GM12873 (cell line): ENCODE measurements around the gene RCAN1.

Experiments used
- TF ChIP-seq, protein P1 (sequence below): IDR thresholded peaks from 2 replicates; pipeline ENCODE4 v1.5.1; 2012; ENCODE audit warnings: low read depth, mild to moderate bottlenecking, moderate library complexity, low read length, control low read depth; ENCODE audit not compliant: insufficient read depth; ENCODE audit errors: missing control alignments

RCAN1 gene

DNA sequence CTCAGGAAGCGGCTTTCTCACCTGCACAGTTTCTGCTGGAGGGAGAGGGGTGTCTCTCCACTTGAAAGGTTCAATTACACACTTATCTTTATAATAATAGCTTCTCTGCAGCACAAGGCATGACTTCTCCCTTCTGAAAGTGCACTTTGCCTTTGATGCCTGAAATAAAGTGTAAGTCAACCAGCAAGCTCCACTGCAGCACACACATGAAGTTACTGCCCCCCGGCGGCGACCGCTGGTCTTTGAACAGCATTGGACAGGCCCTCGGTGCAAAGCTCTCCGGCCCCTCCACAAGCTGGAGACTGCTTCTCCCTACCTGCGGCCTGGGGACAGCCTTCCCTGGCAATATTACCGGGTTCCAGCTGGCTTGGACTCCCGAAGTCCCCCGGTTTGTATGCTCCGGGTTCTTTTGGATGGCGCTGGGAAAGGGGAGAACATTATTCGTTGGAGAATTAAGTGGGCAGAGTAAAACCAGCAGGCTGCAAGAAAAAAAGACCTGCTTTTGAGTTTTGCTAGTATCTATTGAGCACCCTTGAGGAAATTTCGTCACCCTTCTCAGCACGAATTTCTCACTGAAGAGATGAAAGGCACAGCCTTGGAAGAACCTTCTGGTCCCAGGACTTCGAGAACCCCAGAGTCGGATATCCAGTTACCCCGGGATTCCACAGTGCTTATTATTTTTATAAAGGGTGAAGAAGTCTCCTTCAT lies 11.8 kb downstream of the RCAN1 start:
- TF ChIP-seq, protein P1, sequence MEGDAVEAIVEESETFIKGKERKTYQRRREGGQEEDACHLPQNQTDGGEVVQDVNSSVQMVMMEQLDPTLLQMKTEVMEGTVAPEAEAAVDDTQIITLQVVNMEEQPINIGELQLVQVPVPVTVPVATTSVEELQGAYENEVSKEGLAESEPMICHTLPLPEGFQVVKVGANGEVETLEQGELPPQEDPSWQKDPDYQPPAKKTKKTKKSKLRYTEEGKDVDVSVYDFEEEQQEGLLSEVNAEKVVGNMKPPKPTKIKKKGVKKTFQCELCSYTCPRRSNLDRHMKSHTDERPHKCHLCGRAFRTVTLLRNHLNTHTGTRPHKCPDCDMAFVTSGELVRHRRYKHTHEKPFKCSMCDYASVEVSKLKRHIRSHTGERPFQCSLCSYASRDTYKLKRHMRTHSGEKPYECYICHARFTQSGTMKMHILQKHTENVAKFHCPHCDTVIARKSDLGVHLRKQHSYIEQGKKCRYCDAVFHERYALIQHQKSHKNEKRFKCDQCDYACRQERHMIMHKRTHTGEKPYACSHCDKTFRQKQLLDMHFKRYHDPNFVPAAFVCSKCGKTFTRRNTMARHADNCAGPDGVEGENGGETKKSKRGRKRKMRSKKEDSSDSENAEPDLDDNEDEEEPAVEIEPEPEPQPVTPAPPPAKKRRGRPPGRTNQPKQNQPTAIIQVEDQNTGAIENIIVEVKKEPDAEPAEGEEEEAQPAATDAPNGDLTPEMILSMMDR: peak; percentile 83

DNA sequence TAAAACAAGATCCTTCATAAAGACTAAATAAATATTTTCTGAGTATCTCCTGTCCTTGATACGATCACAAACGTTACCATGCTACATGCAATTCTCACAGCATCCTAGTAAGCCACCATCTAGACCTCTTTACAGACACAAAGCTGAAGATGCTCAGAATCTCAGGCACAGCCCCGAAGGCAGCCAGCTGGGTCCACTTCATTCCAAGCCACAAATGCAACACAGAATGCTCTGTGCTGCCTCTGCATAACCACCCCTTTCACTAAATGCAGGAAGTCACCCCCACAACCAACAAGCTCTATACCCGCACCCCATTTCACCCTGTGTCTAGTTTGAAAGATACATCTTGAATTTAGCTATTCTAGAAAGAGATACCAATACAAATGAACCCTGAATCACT lies 12.9 kb downstream of the RCAN1 start:
- TF ChIP-seq, protein P1: no peak

DNA sequence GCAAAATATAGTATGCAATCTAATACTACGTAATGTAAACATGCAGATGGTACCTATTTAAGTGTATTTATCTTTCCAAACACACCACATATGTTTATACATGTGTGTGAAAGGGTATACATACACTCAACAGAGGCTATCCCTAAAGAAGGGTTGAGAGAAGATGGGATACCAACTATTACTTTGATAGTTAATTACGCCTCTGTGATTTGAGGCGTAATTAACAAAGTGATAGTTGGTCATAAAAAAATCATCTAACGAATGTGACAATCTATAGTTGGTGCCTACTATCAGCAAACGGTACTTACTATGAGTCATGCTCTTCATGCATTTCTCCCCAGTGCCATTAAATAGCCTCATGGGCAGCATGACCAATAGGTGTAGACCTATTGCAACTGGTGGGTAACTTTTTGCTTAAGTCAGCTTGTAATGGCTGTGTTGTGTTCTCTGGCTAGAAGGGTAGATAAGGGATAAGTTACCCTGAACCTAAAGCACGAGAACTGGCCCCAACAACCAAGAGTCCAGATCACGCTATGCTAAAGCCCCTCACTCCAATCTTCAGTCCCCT lies 15.3 kb downstream of the RCAN1 start:
- TF ChIP-seq, protein P1: no peak

DNA sequence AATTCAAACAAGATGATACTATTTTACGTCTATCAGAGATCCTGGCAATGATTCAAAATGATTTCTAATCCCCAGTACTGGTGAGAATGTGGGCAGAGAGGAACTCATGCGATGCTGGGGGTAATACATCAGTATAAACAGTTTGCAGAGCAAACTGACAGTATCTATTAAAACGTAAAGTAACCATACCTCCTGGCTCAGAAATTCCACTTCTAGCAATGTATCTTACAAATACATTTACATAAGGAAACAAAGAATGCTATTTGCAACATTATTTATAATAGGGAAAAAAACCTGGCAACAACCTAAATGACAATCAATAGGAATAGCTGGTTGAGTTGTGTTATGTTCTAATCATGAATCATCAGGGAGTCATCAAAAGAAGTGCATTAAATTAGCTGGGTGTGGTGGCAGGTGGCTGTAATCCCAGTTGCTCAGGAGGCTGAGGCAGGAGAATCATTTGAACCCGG lies 15.9 kb downstream of the RCAN1 start:
- TF ChIP-seq, protein P1: no peak

DNA sequence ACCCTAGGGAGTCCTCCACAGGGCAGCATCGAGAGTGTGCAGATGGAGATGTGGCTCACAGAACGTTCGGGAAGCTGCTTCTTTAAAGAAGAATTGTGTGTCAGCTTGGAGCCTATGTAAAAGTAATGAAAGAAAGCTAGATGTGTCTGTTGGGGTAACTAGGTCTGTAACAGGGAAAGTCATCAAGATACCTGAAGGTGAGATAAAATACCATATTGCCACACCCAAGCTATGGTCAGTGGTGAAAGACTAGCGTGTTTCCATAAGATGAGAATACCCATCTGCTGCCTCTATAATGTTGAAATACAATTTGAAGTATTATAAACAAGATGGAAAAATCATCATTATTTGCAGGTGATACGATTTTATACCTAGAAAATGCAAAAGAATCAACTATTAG lies 17.5 kb downstream of the RCAN1 start:
- TF ChIP-seq, protein P1: no peak

DNA sequence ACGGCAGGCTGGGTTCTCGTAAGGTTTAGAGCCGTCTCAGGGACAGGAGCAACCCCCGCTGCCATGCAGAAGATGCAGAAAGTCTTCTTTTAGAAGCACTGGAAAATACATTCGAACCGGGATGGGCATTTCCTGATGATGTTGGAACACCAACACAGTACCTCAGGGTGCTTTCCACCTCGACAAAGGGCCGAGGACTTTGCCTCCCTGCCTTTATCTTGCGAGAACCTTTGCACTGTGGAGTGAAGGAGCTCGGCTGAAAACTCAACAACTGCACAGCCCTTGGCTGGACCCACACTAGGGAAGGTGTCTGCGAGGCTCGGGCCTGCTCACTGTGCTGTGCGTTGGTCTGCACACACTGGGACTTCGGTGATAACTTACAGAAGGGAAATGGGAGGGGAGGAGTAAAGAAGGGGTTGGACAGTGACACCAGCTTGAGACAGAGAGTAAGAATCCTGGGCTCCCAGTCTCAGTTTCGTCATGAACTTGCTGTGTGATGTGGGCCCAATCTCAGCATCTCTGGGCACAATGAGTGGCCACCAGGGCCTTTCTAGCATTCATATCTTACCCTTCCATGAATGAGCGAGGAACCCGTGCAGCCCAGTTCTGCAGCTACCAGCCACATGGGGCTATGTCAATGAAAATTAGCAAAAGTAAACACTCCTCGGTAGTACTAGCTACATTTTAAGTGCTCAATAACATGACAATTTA lies 18.2 kb downstream of the RCAN1 start:
- TF ChIP-seq, protein P1: no peak

DNA sequence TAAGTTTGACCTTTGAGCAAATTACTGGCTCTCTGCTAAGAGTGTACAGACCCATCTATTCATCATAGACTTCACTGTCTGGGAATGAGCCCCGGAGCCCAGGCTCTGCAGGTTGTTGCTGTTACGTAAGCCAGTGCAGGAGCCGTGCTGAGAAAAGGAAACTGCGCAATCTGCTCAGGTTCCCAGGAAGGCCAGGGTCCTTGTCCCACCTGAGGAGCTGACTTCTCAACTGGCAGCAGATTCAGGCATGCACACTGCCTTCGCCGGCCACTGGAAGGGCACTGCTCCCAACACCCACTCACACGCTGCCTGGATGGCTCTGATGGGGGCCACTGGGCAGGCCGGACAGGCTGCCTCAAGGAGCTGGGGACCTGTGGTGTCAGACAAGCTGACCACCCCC lies 19.5 kb downstream of the RCAN1 start:
- TF ChIP-seq, protein P1: no peak
